ENCODE data around the gene NOD1.

DNA sequence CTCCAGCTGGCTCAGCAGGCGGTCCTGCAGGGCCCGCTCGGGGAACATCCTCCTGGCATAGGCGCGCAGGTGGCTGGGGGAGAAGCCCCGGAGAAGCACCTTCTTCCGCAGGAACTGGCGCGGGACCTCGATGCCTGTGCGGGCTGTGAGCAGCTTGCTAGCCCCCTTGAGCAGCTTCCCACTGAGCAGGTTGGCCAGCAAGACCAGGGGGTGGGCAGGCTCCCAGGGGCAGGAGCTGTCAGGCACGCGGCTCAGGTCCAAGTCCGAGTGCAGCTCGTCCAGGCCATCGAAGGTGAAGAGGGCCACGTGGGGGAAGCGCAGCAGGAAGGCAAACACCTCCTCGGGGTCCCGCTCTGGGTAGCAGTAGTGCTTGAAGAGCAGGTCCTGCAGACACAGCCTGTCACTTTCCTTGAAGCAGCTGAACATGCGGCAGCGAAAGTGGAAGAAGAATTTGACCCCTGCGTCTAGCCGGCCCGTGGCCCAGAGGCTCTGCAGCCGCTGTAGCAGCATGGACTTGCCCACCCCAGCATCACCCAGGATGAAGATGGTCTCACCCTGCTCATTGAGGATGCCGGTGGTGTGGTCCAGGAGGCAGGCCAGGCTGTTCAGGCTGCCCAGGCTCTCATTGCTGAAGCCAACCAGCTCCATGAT is 26.2 kb downstream of the NOD1 start:
- TF ChIP-seq, protein P1, sequence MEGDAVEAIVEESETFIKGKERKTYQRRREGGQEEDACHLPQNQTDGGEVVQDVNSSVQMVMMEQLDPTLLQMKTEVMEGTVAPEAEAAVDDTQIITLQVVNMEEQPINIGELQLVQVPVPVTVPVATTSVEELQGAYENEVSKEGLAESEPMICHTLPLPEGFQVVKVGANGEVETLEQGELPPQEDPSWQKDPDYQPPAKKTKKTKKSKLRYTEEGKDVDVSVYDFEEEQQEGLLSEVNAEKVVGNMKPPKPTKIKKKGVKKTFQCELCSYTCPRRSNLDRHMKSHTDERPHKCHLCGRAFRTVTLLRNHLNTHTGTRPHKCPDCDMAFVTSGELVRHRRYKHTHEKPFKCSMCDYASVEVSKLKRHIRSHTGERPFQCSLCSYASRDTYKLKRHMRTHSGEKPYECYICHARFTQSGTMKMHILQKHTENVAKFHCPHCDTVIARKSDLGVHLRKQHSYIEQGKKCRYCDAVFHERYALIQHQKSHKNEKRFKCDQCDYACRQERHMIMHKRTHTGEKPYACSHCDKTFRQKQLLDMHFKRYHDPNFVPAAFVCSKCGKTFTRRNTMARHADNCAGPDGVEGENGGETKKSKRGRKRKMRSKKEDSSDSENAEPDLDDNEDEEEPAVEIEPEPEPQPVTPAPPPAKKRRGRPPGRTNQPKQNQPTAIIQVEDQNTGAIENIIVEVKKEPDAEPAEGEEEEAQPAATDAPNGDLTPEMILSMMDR (IDR thresholded peaks at IDR 0.05), result no peak
- no peak for TF ChIP-seq EZH2 (IDR thresholded peaks at IDR 0.05; ENCODE audit: borderline replicate concordance, insufficient read depth, low read depth, low read length, poor library complexity, severe bottlenecking)
